GM19397 (cell line): ENCODE results near the gene TCOF1.

Experiments
- ATAC-seq: cut with Tn5 transposase; IDR thresholded peaks from one replicate; pipeline ENCODE4 v1.9.1; 2021; ENCODE audit warnings: mild to moderate bottlenecking, moderate library complexity; ENCODE audit not compliant: unreplicated experiment

Gene TCOF1

GRCh38 chr5:150349681-150350275, 7.7 kb upstream of the TCOF1 start:
- ATAC-seq, result no peak

GRCh38 chr5:150350524-150351344, 6.8 kb upstream of the TCOF1 start:
- no peak for ATAC-seq

GRCh38 chr5:150352244-150353031, 5.1 kb upstream of the TCOF1 start:
- no peak for ATAC-seq

GRCh38 chr5:150353032-150353675, 4.3 kb upstream of the TCOF1 start:
- no peak for ATAC-seq

- ATAC-seq, result no peak
Observed at GRCh38 chr5:150355791-150356190, 1.7 kb upstream of the TCOF1 start.

- ATAC-seq, result no peak
Observed at GRCh38 chr5:150356575-150357294, 762 bp upstream of the TCOF1 start.

GRCh38 chr5:150358261-150359095, 981 bp downstream of the TCOF1 start:
- no peak for ATAC-seq

- ATAC-seq, result peak; percentile 26
Observed at GRCh38 chr5:150361301-150361700, 3.8 kb downstream of the TCOF1 start.

GRCh38 chr5:150363185-150363584, 5.7 kb downstream of the TCOF1 start:
- ATAC-seq, result no peak

- no peak for ATAC-seq
Observed at GRCh38 chr5:150364004-150364403, 6.5 kb downstream of the TCOF1 start.

GRCh38 chr5:150368526-150368925, 11.0 kb downstream of the TCOF1 start:
- no peak for ATAC-seq

- no peak for ATAC-seq
Observed at GRCh38 chr5:150372639-150373038, 15.1 kb downstream of the TCOF1 start.

GRCh38 chr5:150374651-150375050, 17.2 kb downstream of the TCOF1 start:
- ATAC-seq, result no peak

- ATAC-seq, result no peak
Observed at GRCh38 chr5:150376799-150377771, 19.6 kb downstream of the TCOF1 start.

- ATAC-seq, result no peak
Observed at GRCh38 chr5:150377964-150378694, 20.6 kb downstream of the TCOF1 start.

- ATAC-seq, result no peak
Observed at GRCh38 chr5:150384701-150385100, 27.2 kb downstream of the TCOF1 start.

GRCh38 chr5:150386024-150386855, 28.7 kb downstream of the TCOF1 start:
- no peak for ATAC-seq
